ENCODE measurements around the gene FNDC4. TPM values are rescaled to one million over a fixed set of nuclear protein-coding genes. Genes with fewer than 3 reads are reported as not detected.

The FNDC4 gene
- total RNA-seq, 1 experiment from 2014 or later: 1.3 TPM

- no peak for TF ChIP-seq CTCF (conservative IDR thresholded peaks at IDR 0.05; ENCODE audit: low read depth, low read length)
- TF ChIP-seq EZH2 (IDR thresholded peaks at IDR 0.05; ENCODE audit: borderline replicate concordance, low read depth, low read length, poor library complexity, severe bottlenecking): no peak
- Histone ChIP-seq H3K4me3 (ENCODE audit: low read depth, low read length, poor library complexity, severe bottlenecking) (no peak overlapping the region), H3K27me3 (replicated peaks; ENCODE audit: insufficient read depth, low read depth, low read length, poor library complexity) (no peaks in the 10 kb centered on the region), H3K36me3 (ENCODE audit: insufficient read depth, low read length, poor library complexity, severe bottlenecking) (peaks cover 24% of the 10 kb centered on the region), H3K4me1 (ENCODE audit: insufficient read depth, low read length, poor library complexity, severe bottlenecking) (no peaks in the 10 kb centered on the region), H3K27ac (ENCODE audit: low read depth, low read length, poor library complexity, severe bottlenecking) (no peak overlapping the region), H3K9me3 (ENCODE audit: low read depth, low read length, poor library complexity, severe bottlenecking) (no peaks in the 10 kb centered on the region)
- POLR2A ChIA-PET (ENCODE audit: low non-redundant PET): no interaction called here
- BruUV-seq (replicated peaks): no TSS peak
- intact Hi-C loops (cut with micrococcal nuclease; ENCODE audit: unreplicated experiment): no loop called here
- CTCF ChIA-PET: no interaction called here
- no peak for DNase-seq (ENCODE audit: low spot score)
These were observed 49.8 kb downstream of the FNDC4 start for GRCh38 chr2:27445155-27445554.

GRCh38 chr2:27442920-27443282 is 52.1 kb downstream of the FNDC4 start:
- ChIA-PET POLR2A (ENCODE audit: low non-redundant PET) (no interaction called here), CTCF (no interaction called here)
- no peaks in the 10 kb centered on the region for H3K27me3 ChIP-seq (replicated peaks; ENCODE audit: insufficient read depth, low read depth, low read length, poor library complexity)
- TF ChIP-seq EZH2 (IDR thresholded peaks at IDR 0.05; ENCODE audit: borderline replicate concordance, low read depth, low read length, poor library complexity, severe bottlenecking): no peak
- H3K9me3 ChIP-seq (ENCODE audit: low read depth, low read length, poor library complexity, severe bottlenecking): no peaks in the 10 kb centered on the region
- no peak overlapping the region for H3K4me3 ChIP-seq (ENCODE audit: low read depth, low read length, poor library complexity, severe bottlenecking)
- intact Hi-C loops (cut with micrococcal nuclease; ENCODE audit: unreplicated experiment): no loop called here
- no peaks in the 10 kb centered on the region for H3K4me1 ChIP-seq (ENCODE audit: insufficient read depth, low read length, poor library complexity, severe bottlenecking)
- BruUV-seq (replicated peaks): no TSS peak
- H3K36me3 ChIP-seq (ENCODE audit: insufficient read depth, low read length, poor library complexity, severe bottlenecking): peaks cover 36% of the 10 kb centered on the region
- no peak for DNase-seq (ENCODE audit: low spot score)
- H3K27ac ChIP-seq (ENCODE audit: low read depth, low read length, poor library complexity, severe bottlenecking): no peak overlapping the region

DNA sequence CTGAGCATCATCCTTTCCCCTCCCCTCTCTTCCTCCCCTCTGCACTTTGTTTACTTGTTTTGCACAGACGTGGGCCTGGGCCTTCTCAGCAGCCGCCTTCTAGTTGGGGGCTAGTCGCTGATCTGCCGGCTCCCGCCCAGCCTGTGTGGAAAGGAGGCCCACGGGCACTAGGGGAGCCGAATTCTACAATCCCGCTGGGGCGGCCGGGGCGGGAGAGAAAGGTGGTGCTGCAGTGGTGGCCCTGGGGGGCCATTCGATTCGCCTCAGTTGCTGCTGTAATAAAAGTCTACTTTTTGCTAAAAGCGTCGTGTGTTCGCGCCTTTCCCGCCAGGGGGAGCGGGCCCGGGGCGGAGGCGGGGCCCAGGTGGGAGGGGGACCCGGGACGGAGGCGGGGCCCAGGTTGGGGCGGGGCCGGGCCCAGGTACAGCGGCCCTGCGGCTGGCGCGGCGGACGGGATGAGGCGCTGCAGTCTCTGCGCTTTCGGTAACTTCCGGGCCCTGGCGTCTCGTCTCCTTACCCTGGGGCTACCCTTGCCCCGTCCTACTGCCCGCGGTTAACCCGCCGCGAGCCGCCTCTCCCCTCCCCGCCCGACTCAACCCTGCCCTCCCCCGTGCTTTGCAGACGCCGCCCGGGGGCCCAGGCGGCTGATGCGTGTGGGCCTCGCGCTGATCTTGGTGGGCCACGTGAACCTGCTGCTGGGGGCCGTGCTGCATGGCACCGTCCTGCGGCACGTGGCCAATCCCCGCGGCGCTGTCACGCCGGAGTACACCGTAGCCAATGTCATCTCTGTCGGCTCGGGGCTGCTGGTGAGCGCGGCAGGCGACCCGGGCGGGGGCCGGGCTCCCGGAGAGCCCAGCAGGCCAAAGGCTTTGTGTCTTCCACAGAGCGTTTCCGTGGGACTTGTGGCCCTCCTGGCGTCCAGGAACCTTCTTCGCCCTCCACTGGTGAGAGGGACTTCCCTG is 52.8 kb downstream of the FNDC4 start, which contains the start of gene KRTCAP3:
Gene KRTCAP3, plus strand, starts transcription at position 424 of the 962 bp plus-strand sequence. Its CDS starts 32 bp downstream, at position 456.
- no peaks in the 10 kb centered on the region for H3K4me1 ChIP-seq (ENCODE audit: insufficient read depth, low read length, poor library complexity, severe bottlenecking)
- no peaks in the 10 kb centered on the region for H3K27me3 ChIP-seq (replicated peaks; ENCODE audit: insufficient read depth, low read depth, low read length, poor library complexity)
- H3K36me3 ChIP-seq (ENCODE audit: insufficient read depth, low read length, poor library complexity, severe bottlenecking): peaks cover 39% of the 10 kb centered on the region
- no peak within 1 kb of the TSS for H3K4me3 ChIP-seq (ENCODE audit: low read depth, low read length, poor library complexity, severe bottlenecking)
- no peak within 1 kb of the TSS for H3K27ac ChIP-seq (ENCODE audit: low read depth, low read length, poor library complexity, severe bottlenecking)
- no peak for DNase-seq (ENCODE audit: low spot score)
- no peak for TF ChIP-seq CTCF (conservative IDR thresholded peaks at IDR 0.05; ENCODE audit: low read depth, low read length)
- no peak for TF ChIP-seq EZH2 (IDR thresholded peaks at IDR 0.05; ENCODE audit: borderline replicate concordance, low read depth, low read length, poor library complexity, severe bottlenecking)
- BruUV-seq (replicated peaks): no TSS peak
- CTCF ChIA-PET: no interaction called here
- POLR2A ChIA-PET (ENCODE audit: low non-redundant PET): no interaction called here
- intact Hi-C loops (cut with micrococcal nuclease; ENCODE audit: unreplicated experiment): no loop called here
- no peaks in the 10 kb centered on the region for H3K9me3 ChIP-seq (ENCODE audit: low read depth, low read length, poor library complexity, severe bottlenecking)

Other genes with a start within 250 kb of the FNDC4 start
- gene SLC30A3, start 232.2 kb downstream of the FNDC4 start, total RNA-seq (2021): 45.0 and 45.6 TPM in 2 replicates
- gene DNAJC5G, start 219.8 kb downstream of the FNDC4 start, total RNA-seq (2021): 2.4 and 2.7 TPM in 2 replicates
- gene TRIM54, start 212.8 kb downstream of the FNDC4 start, total RNA-seq (2021): 2.2 and 2.8 TPM in 2 replicates
- gene UCN, start 186.8 kb downstream of the FNDC4 start, total RNA-seq (2021): 0.64 and 0.68 TPM in 2 replicates
- gene MPV17, start 172.1 kb downstream of the FNDC4 start, total RNA-seq (2021): 63.4 and 66.3 TPM in 2 replicates
- gene GTF3C2, start 138.4 kb downstream of the FNDC4 start, total RNA-seq (2021): 85.7 and 89.3 TPM in 2 replicates
- 68.8 and 74.7 TPM in 2 replicates for gene EIF2B4, start 124.9 kb downstream of the FNDC4 start, total RNA-seq (2021)
- 109 and 110 TPM in 2 replicates for gene SNX17, start 124.6 kb downstream of the FNDC4 start, total RNA-seq (2021)
- gene ZNF513, start 114.5 kb downstream of the FNDC4 start, total RNA-seq (2021): 21.3 and 22.3 TPM in 2 replicates
- 147 and 155 TPM in 2 replicates for gene PPM1G, start 85.6 kb downstream of the FNDC4 start, total RNA-seq (2021)
- 86.3 and 93.0 TPM in 2 replicates for gene NRBP1, start 66.6 kb downstream of the FNDC4 start, total RNA-seq (2021)
- 2.6 and 3.4 TPM in 2 replicates for gene KRTCAP3, start 52.8 kb downstream of the FNDC4 start, total RNA-seq (2021)
- 42.2 and 50.4 TPM in 2 replicates for gene IFT172, start 5.5 kb downstream of the FNDC4 start, total RNA-seq (2021)
- not detected in 2 replicates for gene GCKR, start 1.6 kb upstream of the FNDC4 start, total RNA-seq (2021)
- gene ZNF512, start 87.8 kb upstream of the FNDC4 start, total RNA-seq (2021): 61.3 TPM in 2 replicates
- gene CCDC121, start 133.8 kb upstream of the FNDC4 start, total RNA-seq (2021): 3.3 and 4.4 TPM in 2 replicates
- gene GPN1, start 133.8 kb upstream of the FNDC4 start, total RNA-seq (2021): 49.8 and 61.1 TPM in 2 replicates
- 33.1 and 34.0 TPM in 2 replicates for gene SUPT7L, start 168.4 kb upstream of the FNDC4 start, total RNA-seq (2021)
- gene SLC4A1AP, start 168.7 kb upstream of the FNDC4 start, total RNA-seq (2021): 29.7 and 30.4 TPM in 2 replicates